Measurements from ENCODE around the gene CYP2B6. TPM values are rescaled to one million over a fixed set of nuclear protein-coding genes. Genes with fewer than 3 reads are reported as not detected.
"Not testable (repeated sequence)": the region's sequence is repeated elsewhere in the genome, so short reads cannot be mapped to it uniquely, and the experiment has no call there.

Gene CYP2B6
- total RNA-seq, result not detected in 2 replicates

- peaks cover 19% of the 10 kb centered on the region for H3K27me3 Mint-ChIP-seq
- no peak for DNase-seq
- intact Hi-C loops (cut with micrococcal nuclease), result no loop called here
- H3K36me3 Mint-ChIP-seq (ENCODE audit: low read depth), result no peaks in the 10 kb centered on the region
- H3K4me1 Mint-ChIP-seq, result peaks cover 2% of the 10 kb centered on the region
- no peak within 1 kb of the TSS for H3K4me3 Mint-ChIP-seq
- H3K27ac Mint-ChIP-seq, result no peak within 1 kb of the TSS
- H3K9me3 Mint-ChIP-seq, result peaks cover 3% of the 10 kb centered on the region
Measured at GRCh38 chr19:40990972-40991381, at the start of gene CYP2B6. Gene CYP2B6 (plus strand): TSS chr19:40991282. CDS start chr19:40991306, 24 bp downstream.

- no peak overlapping the region for H3K4me3 Mint-ChIP-seq
- H3K27ac Mint-ChIP-seq, result no peak overlapping the region
- DNase-seq, result no peak
- intact Hi-C loops (cut with micrococcal nuclease), result no loop called here
- peaks cover 26% of the 10 kb centered on the region for H3K27me3 Mint-ChIP-seq
- no peaks in the 10 kb centered on the region for H3K9me3 Mint-ChIP-seq
- H3K36me3 Mint-ChIP-seq (ENCODE audit: low read depth), result no peaks in the 10 kb centered on the region
- H3K4me1 Mint-ChIP-seq, result peaks cover 1% of the 10 kb centered on the region
Measured at GRCh38 chr19:40941481-40942219, 49.4 kb upstream of the CYP2B6 start.

- Mint-ChIP-seq H3K36me3 (ENCODE audit: low read depth) (no peaks in the 10 kb centered on the region), H3K27ac (no peak overlapping the region), H3K4me3 (no peak overlapping the region), H3K9me3 (no peaks in the 10 kb centered on the region), H3K27me3 (peaks cover 26% of the 10 kb centered on the region), H3K4me1 (no peaks in the 10 kb centered on the region)
- intact Hi-C loops (cut with micrococcal nuclease), result no loop called here
- DNase-seq, result no peak
Measured at GRCh38 chr19:40945645-40946044, 45.4 kb upstream of the CYP2B6 start.

DNA sequence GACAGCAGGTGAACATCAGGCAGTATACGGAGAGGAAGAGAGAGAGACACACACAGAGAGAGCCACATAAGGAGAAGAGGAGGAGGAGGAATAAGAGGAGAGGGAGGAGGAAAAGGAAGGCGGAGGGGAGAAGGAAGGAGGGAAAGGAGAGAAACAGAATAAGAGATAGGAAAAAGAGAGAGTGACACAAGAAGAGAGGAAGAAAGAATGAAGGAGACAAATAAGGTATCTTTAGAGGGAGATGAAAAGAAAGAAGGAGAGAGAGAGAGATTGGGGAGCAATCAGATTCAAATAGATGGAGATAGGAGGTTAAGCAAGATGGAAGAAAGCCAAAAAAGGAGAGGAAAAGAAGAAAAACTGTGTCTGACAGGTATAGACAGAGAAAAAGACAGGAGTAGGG lies 44.0 kb upstream of the CYP2B6 start:
- Mint-ChIP-seq H3K27ac (no peak overlapping the region), H3K36me3 (ENCODE audit: low read depth) (no peaks in the 10 kb centered on the region)
- intact Hi-C loops (cut with micrococcal nuclease), result no loop called here

GRCh38 chr19:40947573-40947972 lies 43.5 kb upstream of the CYP2B6 start:
- H3K9me3 Mint-ChIP-seq, result no peaks in the 10 kb centered on the region
- H3K36me3 Mint-ChIP-seq (ENCODE audit: low read depth), result no peaks in the 10 kb centered on the region
- H3K4me3 Mint-ChIP-seq, result no peak overlapping the region
- no peak overlapping the region for H3K27ac Mint-ChIP-seq
- intact Hi-C loops (cut with micrococcal nuclease), result no loop called here
- peaks cover 26% of the 10 kb centered on the region for H3K27me3 Mint-ChIP-seq
- DNase-seq, result no peak
- no peaks in the 10 kb centered on the region for H3K4me1 Mint-ChIP-seq

More for the DNA sequence above, 44.0 kb upstream of the CYP2B6 start:
- Mint-ChIP-seq H3K4me3 (no peak overlapping the region), H3K27me3 (peaks cover 26% of the 10 kb centered on the region), H3K4me1 (no peaks in the 10 kb centered on the region), H3K9me3 (no peaks in the 10 kb centered on the region)
- no peak for DNase-seq

DNA sequence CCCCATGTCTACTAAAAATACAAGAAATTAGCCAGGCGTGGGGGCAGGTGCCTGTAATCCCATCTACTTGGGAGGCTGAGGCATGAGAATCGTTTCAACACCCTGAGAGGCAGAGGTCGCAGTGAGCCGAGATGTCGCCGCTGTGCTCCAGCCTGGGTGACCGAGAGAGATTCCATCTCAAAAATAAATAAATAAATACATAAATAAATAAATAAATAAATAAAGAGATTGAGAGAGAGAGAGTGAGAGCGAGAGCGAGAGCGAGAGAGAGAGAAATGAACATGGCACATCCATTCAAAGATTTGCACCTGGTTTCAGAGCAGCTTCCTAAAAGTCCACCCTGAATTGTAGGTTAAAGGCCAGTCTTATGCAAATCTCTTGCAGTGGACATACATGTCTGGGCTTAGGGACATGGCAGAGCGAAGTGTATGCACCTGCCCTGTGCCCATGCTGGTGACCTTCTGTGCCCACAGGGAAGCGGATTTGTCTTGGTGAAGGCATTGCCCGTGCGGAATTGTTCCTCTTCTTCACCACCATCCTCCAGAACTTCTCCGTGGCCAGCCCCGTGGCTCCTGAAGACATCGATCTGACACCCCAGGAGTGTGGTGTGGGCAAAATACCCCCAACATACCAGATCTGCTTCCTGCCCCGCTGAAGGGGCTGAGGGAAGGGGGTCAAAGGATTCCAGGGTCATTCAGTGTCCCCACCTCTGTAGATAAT lies 42.3 kb upstream of the CYP2B6 start:
- Mint-ChIP-seq H3K27ac (no peak overlapping the region), H3K36me3 (ENCODE audit: low read depth) (no peaks in the 10 kb centered on the region), H3K4me3 (no peak overlapping the region), H3K9me3 (peaks cover 4% of the 10 kb centered on the region), H3K27me3 (peaks cover 26% of the 10 kb centered on the region), H3K4me1 (no peaks in the 10 kb centered on the region)
- DNase-seq, result no peak
- intact Hi-C loops (cut with micrococcal nuclease), result no loop called here

- H3K9me3 Mint-ChIP-seq, result peaks cover 17% of the 10 kb centered on the region
- H3K27me3 Mint-ChIP-seq, result peaks cover 5% of the 10 kb centered on the region
- intact Hi-C loops (cut with micrococcal nuclease), result no loop called here
- DNase-seq, result no peak
- H3K27ac Mint-ChIP-seq, result no peak overlapping the region
- H3K36me3 Mint-ChIP-seq (ENCODE audit: low read depth), result peaks cover 7% of the 10 kb centered on the region
- H3K4me3 Mint-ChIP-seq, result no peak overlapping the region
- H3K4me1 Mint-ChIP-seq, result no peaks in the 10 kb centered on the region
Measured at GRCh38 chr19:40954573-40954972, 36.5 kb upstream of the CYP2B6 start.

DNA sequence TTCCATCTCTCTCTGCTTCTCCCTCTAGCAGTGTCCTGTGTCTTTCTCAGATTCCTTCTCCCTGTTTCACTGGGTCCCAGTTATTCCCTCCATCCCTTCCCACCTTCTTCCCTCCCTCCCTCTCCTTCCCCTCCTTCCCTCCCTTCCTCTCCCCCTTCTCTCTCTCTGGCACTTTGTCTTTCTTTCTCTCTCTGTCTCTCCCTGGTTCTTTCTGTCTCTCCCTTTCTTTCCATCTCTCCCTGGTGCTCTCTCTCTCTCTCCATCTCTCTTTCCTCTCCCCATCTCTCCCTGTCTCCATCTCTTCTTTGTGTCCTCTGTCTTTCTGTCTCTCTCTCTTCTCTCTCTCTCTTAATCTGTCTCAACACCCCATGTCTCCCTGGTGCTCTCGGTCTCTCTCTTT lies 31.7 kb upstream of the CYP2B6 start:
- Mint-ChIP-seq H3K4me3 (no peak overlapping the region), H3K4me1 (peaks cover 2% of the 10 kb centered on the region), H3K27me3 (peaks cover 31% of the 10 kb centered on the region), H3K9me3 (peaks cover 13% of the 10 kb centered on the region), H3K27ac (no peak overlapping the region), H3K36me3 (ENCODE audit: low read depth) (peaks cover 3% of the 10 kb centered on the region)
- DNase-seq, result no peak
- intact Hi-C loops (cut with micrococcal nuclease), result no loop called here

GRCh38 chr19:40960062-40960685 lies 30.9 kb upstream of the CYP2B6 start:
- no peak for DNase-seq

DNA sequence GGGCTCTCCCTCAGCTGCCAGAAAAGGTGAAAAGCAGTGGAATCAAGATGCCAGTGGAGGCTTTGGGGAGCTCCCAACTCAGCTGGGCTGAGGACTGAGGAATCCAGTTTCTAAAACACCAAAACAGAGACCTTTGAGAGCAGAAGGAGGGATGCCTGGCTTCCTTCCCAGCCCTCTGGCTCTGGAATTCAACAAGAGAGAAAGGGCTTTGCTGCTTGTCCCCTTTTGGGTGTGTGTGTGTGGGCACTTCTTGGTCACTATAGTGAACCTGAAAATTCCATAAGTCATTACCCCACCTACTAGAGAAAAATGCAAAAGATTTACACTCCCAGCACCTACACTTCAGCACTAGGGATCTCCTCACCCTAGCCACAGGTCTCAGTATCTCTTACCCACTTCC lies 30.3 kb upstream of the CYP2B6 start:
- peaks cover 31% of the 10 kb centered on the region for H3K27me3 Mint-ChIP-seq
- peaks cover 10% of the 10 kb centered on the region for H3K9me3 Mint-ChIP-seq
- H3K36me3 Mint-ChIP-seq (ENCODE audit: low read depth), result no peaks in the 10 kb centered on the region
- DNase-seq, result no peak
- H3K27ac Mint-ChIP-seq, result no peak overlapping the region
- intact Hi-C loops (cut with micrococcal nuclease), result no loop called here
- H3K4me3 Mint-ChIP-seq, result no peak overlapping the region
- H3K4me1 Mint-ChIP-seq, result peaks cover 2% of the 10 kb centered on the region

More at GRCh38 chr19:40960062-40960685, 30.9 kb upstream of the CYP2B6 start:
- no peak overlapping the region for H3K4me3 Mint-ChIP-seq
- intact Hi-C loops (cut with micrococcal nuclease), result no loop called here
- no peak overlapping the region for H3K27ac Mint-ChIP-seq
- peaks cover 10% of the 10 kb centered on the region for H3K9me3 Mint-ChIP-seq
- H3K4me1 Mint-ChIP-seq, result peaks cover 2% of the 10 kb centered on the region
- no peaks in the 10 kb centered on the region for H3K36me3 Mint-ChIP-seq (ENCODE audit: low read depth)
- peaks cover 31% of the 10 kb centered on the region for H3K27me3 Mint-ChIP-seq

DNA sequence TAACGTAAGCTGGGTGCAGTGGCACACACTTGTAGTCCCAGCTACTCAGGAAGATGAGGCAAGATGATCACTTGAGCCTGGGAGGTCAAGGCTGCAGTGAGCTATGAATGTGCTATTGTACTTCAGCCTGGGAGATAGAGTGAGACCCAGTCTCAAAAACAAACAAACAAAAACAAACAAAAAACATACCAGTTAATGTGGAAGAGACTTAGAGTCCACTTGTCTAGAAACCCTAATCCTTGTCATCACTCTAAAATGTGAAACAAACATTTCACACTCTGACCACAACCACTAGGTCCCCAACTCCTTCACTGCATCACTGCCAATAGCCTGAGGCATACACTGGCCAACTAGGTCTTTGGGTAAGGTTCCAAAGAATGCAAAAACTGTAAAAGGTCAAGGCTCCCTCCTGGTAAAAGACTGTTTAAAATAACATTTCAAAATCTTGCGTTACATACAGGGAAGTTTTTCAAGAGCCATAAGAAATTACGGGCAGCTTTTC lies 28.6 kb upstream of the CYP2B6 start:
- intact Hi-C loops (cut with micrococcal nuclease), result no loop called here
- peaks cover 5% of the 10 kb centered on the region for H3K9me3 Mint-ChIP-seq
- H3K27me3 Mint-ChIP-seq, result peaks cover 31% of the 10 kb centered on the region
- no peak for DNase-seq
- H3K4me3 Mint-ChIP-seq, result no peak overlapping the region
- H3K27ac Mint-ChIP-seq, result no peak overlapping the region
- H3K4me1 Mint-ChIP-seq, result peaks cover 2% of the 10 kb centered on the region
- peaks cover 1% of the 10 kb centered on the region for H3K36me3 Mint-ChIP-seq (ENCODE audit: low read depth)

- H3K36me3 Mint-ChIP-seq (ENCODE audit: low read depth); DNase-seq; intact Hi-C loops (cut with micrococcal nuclease); H3K27ac Mint-ChIP-seq; H3K9me3 Mint-ChIP-seq; H3K4me3 Mint-ChIP-seq: not testable (repeated sequence)
- Mint-ChIP-seq H3K27me3 (peaks cover 29% of the 10 kb centered on the region), H3K4me1 (peaks cover 12% of the 10 kb centered on the region)
Measured at GRCh38 chr19:40964361-40964760, 26.7 kb upstream of the CYP2B6 start.

DNA sequence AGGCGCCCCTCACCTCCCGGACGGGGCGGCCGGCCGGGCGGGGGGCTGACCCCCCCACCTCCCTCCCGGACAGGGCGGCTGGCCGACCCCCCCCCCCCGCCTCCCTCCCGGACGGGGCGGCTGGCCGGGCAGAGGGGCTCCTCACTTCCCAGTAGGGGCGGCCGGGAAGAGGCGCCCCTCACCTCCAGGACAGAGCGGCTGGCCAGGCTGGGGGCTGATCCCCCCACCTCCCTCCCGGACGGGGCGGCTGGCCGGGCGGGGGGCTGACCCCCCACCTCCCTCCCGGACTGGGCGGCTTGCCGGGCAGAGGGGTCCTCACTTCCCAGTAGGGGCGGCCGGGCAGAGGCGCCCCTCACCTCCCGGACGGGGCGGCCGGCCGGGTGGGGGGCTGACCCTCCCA lies 25.7 kb upstream of the CYP2B6 start:
- peaks cover 29% of the 10 kb centered on the region for H3K27me3 Mint-ChIP-seq
- H3K27ac Mint-ChIP-seq; H3K36me3 Mint-ChIP-seq (ENCODE audit: low read depth); H3K9me3 Mint-ChIP-seq; H3K4me3 Mint-ChIP-seq; intact Hi-C loops (cut with micrococcal nuclease); DNase-seq: not testable (repeated sequence)
- peaks cover 21% of the 10 kb centered on the region for H3K4me1 Mint-ChIP-seq

DNA sequence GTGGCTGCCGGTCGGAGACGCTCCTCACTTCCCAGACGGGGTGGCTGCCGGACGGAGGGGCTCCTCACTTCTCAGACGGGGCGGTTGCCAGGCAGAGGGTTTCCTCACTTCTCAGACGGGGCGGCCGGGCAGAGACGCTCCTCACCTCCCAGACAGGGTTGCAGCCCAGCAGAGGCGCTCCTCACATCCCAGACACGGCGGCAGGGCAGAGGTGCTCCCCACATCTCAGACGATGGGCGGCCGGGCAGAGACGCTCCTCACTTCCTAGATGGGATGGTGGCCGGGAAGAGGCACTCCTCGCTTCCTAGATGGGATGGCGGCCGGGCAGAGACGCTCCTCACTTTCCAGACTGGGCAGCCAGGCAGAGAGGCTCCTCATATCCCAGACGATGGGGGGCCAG lies 24.5 kb upstream of the CYP2B6 start:
- intact Hi-C loops (cut with micrococcal nuclease); DNase-seq; H3K36me3 Mint-ChIP-seq (ENCODE audit: low read depth); H3K9me3 Mint-ChIP-seq; H3K27ac Mint-ChIP-seq; H3K4me3 Mint-ChIP-seq: not testable (repeated sequence)
- Mint-ChIP-seq H3K4me1 (peaks cover 31% of the 10 kb centered on the region), H3K27me3 (peaks cover 24% of the 10 kb centered on the region)
